Left lobe of liver (tissue), 2 donors: ENCODE results near the gene MTHFD1. TPM values are rescaled to one million over a fixed set of nuclear protein-coding genes. Genes with fewer than 3 reads are reported as not detected.

Experiments used
- ATAC-seq: fragments of 200-7000 bp; cut with Tn5 transposase; one replicate; pipeline ENCODE4 v1.9.1; 2020; ENCODE audit warnings: mild to moderate bottlenecking, moderate library complexity
- DNase-seq: peaks from one replicate; pipeline ENCODE4 v3.0.0-alpha.2; 2020; ENCODE audit warnings: low spot score
- total RNA-seq: library from RNA; stranded (reverse); gene quantifications from one replicate; pipeline ENCODE4 v1.2.1, GENCODE V29; 2021
- donor health status: DM: no; HTN: no; CAD: no; lungs with moderate emphysema.
- donor health status: DM: no; HTN: yes; CAD: no.

Gene MTHFD1
- total RNA-seq, 1 donor from 2014 or later, result 238 TPM

DNA sequence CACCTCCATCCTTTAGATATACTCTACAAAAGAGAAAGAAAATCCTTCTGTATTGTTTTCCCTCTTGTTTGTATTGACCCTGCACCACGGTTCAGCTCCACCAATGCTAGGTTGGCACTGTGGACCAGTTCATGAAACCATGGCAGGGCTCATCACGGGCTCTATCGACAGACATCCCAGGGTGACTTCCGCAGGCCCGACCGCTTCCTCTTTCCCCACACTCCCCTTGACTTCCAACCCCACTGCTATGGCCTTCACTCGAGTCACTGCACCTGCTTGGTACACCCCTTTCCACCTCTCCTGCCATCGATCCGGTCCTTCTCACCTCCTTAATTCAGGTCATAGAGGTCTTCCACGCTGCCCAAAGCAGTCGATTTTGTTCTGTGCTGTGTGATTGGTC, 56.0 kb downstream of the MTHFD1 start:
- DNase-seq (no peak), ATAC-seq (no peak)

GRCh38 chr14:64444984-64445845, 57.1 kb downstream of the MTHFD1 start:
- ATAC-seq (no peak), DNase-seq (no peak)

- no peak for ATAC-seq
- DNase-seq, result no peak
Measured at GRCh38 chr14:64447876-64448670, 59.9 kb downstream of the MTHFD1 start.

DNA sequence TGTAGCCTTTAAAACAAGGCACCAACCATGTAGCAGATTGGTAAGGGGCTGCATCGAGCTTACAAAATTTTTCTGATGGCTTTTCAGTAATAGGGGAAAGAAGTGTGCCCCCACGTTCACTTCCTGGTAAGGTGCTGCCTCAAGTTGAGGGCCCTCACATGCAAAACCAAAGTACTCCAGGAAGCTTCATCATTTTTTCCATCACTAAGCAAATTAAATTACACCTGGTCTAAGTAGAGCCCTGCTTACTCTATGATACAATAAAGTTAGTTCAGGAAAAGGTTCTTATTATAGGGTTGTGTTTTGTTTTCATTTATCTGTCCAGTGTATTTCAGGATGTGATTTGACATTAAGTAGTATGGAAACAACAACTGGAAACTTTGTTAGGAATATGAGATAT, 62.1 kb downstream of the MTHFD1 start:
- ATAC-seq, result no peak

DNA sequence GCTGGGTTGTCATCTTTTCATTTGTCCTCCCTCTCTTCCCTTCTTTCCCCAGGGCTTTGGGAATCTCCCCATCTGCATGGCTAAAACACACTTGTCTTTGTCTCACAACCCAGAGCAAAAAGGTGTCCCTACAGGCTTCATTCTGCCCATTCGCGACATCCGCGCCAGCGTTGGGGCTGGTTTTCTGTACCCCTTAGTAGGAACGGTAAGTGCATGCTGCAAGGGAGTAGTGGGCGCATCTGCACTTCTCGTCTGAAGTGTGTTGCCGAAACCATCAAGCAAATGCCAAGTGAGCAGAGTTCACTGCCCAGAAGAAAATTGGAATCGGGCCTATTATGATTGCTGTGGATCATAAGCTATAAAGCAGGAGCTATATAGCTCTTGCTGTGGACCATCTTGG, 66.5 kb downstream of the MTHFD1 start:
- peak; percentile 58 for ATAC-seq

More for the DNA sequence above, 62.1 kb downstream of the MTHFD1 start:
- DNase-seq, result no peak

DNA sequence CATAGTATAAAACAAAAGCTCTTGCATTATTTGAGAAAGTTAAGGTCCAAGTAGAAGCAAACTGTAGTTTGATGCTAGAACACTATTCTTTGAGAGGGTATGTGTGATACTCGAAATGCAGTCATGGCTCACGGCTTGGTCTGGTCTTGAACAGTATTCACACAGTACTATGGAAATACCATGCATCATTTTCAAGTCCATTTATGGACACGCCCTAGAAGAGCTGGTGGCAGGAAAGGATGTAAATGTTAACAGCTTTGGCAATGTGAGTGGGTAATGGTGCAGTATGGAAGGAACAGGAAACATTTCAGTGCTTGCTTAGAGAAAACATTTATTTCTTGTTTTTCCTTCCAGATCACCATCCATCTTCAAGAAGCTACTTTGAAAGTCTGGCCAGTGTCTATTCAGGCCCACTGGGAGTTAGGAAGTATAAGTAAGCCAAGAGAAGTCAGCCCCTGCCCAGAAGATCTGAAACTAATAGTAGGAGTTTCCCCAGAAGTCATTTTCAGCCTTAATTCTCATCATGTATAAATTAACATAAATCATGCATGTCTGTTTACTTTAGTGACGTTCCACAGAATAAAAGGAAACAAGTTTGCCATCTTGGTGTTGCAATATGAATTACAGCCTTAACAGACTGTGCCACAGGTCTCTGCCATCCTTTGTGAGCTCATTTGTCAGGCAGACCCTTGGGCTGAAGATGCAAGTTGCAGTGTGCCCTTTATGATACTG, 71.4 kb downstream of the MTHFD1 start:
- DNase-seq, result no peak
- ATAC-seq, result no peak

More for the DNA sequence above, 66.5 kb downstream of the MTHFD1 start:
- DNase-seq, result no peak

DNA sequence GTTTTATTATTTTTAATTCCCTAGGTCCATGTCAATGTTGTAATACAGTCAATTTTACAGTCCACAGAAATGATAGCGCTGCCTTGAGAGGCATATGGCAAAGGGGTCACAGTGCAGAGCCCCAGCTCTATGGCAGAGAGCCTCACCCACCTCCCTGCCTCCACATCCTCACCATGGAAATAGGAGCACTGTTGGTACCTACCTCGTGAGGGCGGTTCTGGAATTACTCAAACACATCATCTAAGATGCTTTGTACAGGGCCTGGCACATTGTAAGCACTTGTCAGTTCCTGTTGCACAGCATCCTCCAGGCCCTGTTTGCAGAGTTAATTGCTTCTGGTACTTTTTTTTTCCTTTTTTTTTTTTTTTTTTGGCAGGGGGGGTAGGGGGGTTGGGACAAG, 73.1 kb downstream of the MTHFD1 start:
- DNase-seq (no peak), ATAC-seq (no peak)

DNA sequence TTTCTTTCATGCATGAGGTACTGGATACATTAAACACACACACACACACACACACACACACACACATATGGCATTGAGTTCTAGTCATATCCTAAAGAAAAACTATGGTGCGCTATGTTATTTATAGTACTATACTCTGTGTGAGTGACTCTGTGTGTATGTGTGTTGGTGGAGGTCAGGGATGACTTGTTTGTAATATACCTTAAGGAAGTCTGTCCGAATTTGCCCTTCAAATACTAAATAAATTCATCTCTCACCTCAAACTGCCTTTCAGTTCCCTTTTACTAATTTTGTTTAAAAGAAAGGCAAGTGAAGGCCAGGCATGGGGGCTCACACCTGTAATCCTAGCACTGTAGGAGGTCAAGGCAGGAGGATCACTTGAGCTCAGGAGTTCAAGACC, 75.0 kb downstream of the MTHFD1 start:
- DNase-seq (no peak), ATAC-seq (no peak)

DNA sequence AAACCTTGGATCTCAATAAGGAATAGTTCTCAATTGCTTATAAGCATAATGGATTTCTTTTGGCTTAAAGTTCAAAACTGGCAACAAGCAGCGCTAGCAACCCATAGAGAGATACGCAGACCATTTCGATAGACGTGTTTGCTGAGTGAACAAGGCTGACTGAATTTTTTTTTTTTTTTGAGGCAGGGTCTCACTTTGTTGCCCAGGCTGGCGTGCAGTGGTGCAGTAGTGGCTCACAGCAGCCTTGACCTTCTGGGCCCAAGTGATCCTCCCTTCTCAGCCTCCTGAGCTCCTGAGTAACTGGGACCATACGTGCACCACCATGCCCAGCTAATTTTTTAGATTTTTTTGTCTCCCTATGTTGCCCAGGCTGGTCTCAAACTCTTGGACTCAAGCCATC, 75.7 kb downstream of the MTHFD1 start:
- DNase-seq, result no peak
- ATAC-seq, result no peak

DNA sequence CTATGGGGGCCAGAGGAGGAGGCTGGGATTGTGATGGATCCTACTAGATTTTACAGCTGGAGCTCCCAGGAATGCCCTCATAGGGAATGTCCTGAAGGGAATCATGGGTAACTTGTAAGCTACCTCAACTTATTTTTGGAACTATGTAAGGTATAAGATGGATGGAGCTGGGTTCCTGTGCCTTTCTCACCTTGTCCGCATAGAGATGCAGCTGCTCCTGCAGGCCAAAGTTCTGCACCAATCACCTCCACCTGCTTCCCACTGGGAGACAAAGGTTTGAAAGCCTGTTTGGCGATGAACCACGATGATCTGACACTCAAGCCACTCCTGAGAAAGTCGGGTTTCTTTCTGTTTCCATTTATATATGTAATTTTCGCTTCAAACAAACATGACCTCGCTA, 76.5 kb downstream of the MTHFD1 start:
- DNase-seq (no peak), ATAC-seq (peak; percentile 52)

DNA sequence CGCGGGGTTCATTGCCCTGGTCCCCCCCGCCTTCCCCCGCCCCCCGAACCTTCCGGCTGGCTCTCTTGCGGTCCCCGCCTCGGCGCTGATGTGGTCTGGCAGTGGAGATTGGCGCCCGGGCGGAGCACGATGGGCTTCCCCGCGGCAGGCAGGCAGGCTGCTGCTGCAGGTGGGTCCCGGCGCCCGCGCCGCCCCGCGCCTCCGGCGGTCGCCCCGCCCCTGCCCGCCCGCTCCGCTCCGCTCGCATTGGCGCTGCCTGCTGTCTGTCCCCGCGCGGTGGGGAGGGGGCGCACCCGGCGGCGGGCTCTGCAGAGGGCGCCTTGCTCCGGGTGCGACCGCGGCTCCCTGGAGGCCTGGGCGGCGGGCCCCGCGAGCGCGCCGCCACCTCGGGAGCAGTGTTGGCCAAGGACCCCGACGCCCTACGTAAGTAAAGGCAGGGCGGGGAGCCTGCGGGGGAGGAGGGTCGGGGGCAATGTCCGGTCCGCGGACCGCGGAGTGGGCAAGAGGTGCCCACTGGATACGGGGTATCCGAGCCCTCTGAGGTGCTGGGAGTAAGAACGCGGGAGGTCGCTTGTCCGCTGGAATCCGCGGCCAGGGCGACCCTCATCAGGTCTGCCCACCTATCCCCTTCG, 77.2 kb downstream of the MTHFD1 start, which contains the start of gene AKAP5:
TSS of gene AKAP5 (plus strand) at position 309 of the 632 bp plus-strand sequence. CDS start 2,896 bp downstream, outside the sequence.
- peak; percentile 63 for DNase-seq
- peak; percentile 82 for ATAC-seq

DNA sequence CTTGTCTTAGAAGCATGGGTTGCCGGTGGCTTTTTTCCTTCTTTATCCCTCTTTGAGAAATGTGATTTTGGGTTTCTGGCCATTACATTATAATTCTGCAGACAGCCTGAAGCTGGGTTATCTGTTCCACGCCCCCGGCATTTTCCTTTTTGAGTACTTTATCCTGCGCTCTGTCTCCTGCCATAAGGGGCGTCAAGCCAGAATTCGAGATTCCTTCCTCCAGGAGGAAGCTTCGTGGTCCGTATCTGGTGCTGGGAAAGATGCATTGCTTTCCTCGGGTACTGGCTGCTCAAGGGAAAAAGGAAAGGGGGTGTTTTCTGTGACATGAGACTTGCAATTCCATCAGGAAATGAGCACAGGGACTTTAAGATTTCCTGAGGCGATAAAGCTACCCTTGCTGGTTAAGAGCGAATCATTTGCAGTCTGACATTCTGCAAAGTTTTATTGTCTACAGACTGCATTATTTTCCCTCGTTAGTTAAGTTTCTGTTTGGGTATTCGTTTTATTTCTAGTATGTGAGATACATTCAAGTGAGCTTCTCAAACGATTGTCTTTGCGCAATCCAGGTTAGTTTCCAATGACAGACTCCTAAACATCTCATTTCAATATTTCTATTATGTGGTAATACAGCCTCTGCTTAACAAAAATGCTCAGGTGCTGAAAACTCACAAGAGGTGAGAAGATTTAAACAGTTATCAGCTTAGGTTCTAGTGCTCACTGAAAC, 77.8 kb downstream of the MTHFD1 start:
- DNase-seq, result no peak
- peak; percentile 20 for ATAC-seq

GRCh38 chr14:64467101-64467500, 78.9 kb downstream of the MTHFD1 start:
- ATAC-seq (no peak), DNase-seq (no peak)

DNA sequence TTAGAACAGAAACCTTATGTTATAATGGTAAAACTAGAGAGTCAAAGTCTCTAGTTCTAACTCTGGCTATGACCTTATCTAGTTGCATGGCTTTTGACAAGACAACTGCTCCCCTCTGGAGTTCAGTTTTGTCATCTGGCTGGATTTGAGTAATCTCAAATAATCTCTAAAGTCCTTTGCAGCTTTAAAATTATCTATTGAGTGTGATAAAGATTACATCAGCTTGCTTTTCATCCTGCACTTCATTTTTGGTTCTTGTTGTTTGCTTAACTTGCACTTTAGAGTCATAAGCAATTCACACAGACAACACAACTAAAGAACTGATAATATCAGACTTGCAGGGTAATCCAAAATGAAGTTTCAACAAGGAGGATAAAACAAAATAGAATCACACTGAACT, 79.4 kb downstream of the MTHFD1 start:
- no peak for DNase-seq
- ATAC-seq, result no peak

GRCh38 chr14:64468451-64468850, 80.3 kb downstream of the MTHFD1 start:
- ATAC-seq, result no peak
- no peak for DNase-seq

DNA sequence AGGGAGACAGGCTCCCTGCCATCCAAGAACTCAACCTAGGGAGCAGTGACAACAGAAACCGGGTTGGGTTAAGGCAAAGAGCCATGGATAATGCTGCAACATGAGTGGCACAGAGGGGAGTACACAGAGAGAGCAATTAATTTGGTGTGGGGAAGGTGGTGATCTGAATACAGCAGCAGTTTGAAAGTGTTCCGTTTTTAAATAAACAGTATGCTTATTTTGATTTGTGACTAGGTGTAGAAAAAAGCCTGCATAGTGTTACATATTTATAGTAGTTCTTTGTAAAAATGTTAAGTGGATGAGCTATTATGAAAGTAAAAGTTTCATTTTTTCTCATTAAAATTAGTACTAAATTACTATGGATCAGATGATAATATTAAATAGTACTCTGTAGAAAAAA, 85.9 kb downstream of the MTHFD1 start:
- ATAC-seq (peak; percentile 47), DNase-seq (no peak)

- DNase-seq (no peak), ATAC-seq (no peak)
Measured at GRCh38 chr14:64474698-64475097, 86.5 kb downstream of the MTHFD1 start.

DNA sequence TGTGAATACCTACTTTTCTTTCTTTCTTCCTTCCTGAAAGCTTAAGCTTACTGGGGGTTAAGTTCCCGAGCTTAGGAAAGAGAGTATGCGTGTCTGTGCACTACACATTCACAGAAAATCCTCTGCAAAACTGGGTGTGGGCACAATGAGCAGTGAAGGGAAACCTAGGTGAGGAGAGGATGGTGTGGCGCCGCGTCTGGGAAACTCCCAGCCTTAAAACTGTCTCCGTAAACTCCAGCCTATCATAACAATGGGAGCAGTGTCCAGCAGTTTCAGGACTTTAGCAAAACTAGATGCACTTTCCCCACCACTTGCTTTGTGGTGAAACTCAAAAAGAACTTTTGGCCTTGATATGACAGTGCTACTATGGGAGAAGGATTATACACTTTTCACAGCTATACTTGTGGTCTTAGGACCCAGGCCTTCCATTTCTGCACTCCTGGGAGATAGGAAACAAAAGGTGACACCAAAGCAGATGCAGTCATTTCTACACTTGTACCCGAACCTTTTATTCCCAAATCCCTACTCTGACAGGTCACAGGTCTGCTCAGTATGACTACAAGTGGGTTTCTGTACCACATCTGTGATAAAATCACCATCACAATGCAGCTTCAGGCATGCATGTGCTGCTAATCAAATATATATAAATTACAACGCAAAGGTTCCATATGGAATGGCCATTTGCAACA, 87.6 kb downstream of the MTHFD1 start:
- DNase-seq, result no peak

GRCh38 chr14:64476438-64476837, 88.3 kb downstream of the MTHFD1 start:
- ATAC-seq (no peak), DNase-seq (no peak)

More for the DNA sequence above, 87.6 kb downstream of the MTHFD1 start:
- no peak for ATAC-seq
